ENCODE data around the gene NPBWR2. TPM values are rescaled to one million over a fixed set of nuclear protein-coding genes. Genes with fewer than 3 reads are reported as not detected.
A peak's percentile ranks its signal among the peaks of the same experiment; 100 is the strongest.

The NPBWR2 gene
- total RNA-seq, 1 donor from 2014 or later, result not detected

DNA sequence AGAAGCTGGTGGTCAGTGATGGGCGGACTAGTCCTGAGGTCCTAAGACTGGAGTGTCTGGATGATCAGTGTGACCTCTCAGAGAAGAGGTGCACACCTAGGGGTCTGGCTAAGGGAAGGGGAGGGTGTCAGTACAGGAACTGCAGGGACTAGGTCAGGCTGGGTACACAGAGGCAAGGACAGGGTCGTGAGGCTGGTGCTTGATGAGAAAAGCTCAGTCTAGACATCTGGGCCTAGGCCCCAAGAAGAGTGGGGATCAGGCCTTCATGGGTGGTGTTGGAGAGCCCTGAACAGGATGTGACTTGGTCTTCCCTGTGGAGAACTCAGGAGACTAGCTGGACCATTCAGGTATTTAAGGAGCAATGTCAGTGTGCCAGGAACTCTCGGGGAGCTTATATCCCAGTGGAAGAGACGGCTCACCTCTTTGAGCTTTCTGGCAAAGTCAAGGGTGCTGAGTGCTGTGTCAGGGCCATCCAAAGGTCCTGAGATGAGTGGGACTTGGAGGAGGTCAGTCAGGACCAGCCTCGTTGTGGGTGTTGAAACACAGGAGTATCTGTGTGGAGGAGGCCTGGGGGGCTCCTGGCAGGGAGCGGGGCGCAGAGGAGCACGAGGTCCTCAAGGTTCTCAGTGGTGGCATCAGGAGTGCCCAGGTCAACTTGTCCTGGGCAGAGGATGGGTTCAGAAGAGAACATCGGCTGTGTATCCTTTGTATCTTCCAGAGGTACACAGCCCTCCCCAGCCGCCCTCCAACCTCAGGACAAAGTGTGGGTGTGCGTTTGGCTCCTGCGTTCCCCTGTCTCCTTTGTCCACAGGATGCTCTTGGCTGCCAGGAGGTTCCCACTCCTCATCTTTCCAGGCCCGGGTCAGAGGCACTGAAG is 43.6 kb upstream of the NPBWR2 start:
- intact Hi-C loops (cut with DNase I), result no loop called here
- Histone ChIP-seq H3K4me3 (no peak overlapping the region), H3K36me3 (no peaks in the 10 kb centered on the region), H3K27ac (no peak overlapping the region), H3K4me1 (no peaks in the 10 kb centered on the region), H3K27me3 (peaks cover 11% of the 10 kb centered on the region), H3K9me3 (no peaks in the 10 kb centered on the region)
- TF ChIP-seq, protein P1, sequence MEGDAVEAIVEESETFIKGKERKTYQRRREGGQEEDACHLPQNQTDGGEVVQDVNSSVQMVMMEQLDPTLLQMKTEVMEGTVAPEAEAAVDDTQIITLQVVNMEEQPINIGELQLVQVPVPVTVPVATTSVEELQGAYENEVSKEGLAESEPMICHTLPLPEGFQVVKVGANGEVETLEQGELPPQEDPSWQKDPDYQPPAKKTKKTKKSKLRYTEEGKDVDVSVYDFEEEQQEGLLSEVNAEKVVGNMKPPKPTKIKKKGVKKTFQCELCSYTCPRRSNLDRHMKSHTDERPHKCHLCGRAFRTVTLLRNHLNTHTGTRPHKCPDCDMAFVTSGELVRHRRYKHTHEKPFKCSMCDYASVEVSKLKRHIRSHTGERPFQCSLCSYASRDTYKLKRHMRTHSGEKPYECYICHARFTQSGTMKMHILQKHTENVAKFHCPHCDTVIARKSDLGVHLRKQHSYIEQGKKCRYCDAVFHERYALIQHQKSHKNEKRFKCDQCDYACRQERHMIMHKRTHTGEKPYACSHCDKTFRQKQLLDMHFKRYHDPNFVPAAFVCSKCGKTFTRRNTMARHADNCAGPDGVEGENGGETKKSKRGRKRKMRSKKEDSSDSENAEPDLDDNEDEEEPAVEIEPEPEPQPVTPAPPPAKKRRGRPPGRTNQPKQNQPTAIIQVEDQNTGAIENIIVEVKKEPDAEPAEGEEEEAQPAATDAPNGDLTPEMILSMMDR (IDR thresholded peaks at IDR 0.05), result no peak
- DNase-seq (peak; percentile 56), ATAC-seq (no peak)

DNA sequence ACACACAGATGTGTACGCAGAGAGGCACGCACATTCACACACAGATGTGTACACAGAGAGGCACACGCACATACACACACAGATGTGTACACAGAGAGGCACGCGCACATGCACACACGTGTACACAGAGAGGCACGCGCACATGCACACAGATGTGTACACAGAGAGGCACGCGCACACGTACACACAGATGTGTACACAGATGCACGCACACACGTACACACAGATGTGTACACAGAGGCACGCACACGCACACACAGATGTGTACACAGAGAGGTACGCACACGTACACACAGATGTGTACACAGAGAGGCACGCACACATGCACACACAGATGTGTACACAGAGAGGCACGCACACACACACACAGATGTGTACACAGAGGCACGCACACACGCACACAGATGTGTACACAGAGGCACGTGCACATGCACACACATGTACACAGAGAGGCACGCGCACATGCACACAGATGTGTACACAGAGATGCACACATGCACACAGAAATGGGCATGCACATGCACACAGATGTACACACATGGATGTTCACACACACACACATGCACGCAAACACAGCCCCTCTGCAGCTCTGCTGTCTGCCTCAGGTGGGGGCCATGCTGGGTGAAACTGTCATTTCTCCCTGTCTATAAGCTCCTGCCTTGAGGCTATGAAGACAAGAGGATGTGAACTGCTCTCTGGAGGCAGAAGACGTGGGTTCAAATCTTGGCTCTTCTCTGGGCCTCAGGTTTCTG is 42.6 kb upstream of the NPBWR2 start:
- no peak overlapping the region for H3K27ac ChIP-seq
- ATAC-seq (no peak), DNase-seq (peak; percentile 17)
- peaks cover 11% of the 10 kb centered on the region for H3K27me3 ChIP-seq
- intact Hi-C loops (cut with DNase I), result no loop called here
- TF ChIP-seq, protein P1 (IDR thresholded peaks at IDR 0.05), result no peak
- peaks cover 6% of the 10 kb centered on the region for H3K9me3 ChIP-seq
- H3K4me1 ChIP-seq, result no peaks in the 10 kb centered on the region
- H3K4me3 ChIP-seq, result no peak overlapping the region
- no peaks in the 10 kb centered on the region for H3K36me3 ChIP-seq

DNA sequence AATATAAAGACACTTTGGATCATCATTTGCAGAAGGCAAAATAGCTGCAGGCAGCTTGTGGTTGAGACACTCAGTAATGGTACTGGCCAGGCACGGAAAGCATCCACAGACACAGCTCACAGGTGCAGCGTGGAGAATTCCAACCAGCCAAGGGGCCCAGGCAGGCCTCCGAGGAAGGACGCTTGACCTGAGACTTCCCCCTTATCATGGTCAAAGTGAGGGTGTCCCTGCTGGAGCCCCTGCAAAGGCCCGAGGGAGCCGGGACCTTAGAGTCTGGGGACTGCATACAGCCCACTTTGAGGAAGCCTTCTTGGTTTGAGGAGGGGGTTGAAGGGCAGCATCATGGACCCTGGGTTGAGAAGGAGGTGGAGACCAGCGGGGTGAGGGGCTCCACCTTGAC is 41.8 kb upstream of the NPBWR2 start:
- DNase-seq (peak; percentile 28), ATAC-seq (no peak)

DNA sequence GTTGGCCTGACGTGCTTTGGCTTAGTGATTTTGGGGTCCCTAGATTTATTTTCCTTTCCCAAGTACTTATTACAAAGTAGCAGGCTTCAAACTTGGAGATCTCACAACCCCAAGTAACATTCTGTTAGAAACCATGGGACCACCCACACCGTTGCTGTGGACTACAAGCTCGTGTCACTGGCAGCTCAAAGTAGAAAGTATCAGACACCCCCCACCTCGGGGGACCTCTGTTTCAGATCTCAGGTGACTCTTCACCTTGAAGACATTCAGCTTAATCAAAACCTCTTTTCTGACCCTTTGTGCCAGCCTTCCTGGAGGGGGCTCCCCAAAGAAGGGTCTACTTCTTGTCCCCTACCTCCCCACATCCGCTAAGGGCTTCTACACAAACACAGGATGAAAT is 41.2 kb upstream of the NPBWR2 start:
- no peaks in the 10 kb centered on the region for H3K4me1 ChIP-seq
- no peaks in the 10 kb centered on the region for H3K36me3 ChIP-seq
- TF ChIP-seq, protein P1 (IDR thresholded peaks at IDR 0.05), result no peak
- no peak for DNase-seq
- H3K27me3 ChIP-seq, result peaks cover 11% of the 10 kb centered on the region
- no peak overlapping the region for H3K27ac ChIP-seq
- no peak for ATAC-seq
- peaks cover 6% of the 10 kb centered on the region for H3K9me3 ChIP-seq
- no peak overlapping the region for H3K4me3 ChIP-seq
- intact Hi-C loops (cut with DNase I), result no loop called here

More for the DNA sequence above, 41.8 kb upstream of the NPBWR2 start:
- H3K4me3 ChIP-seq, result no peak overlapping the region
- H3K36me3 ChIP-seq, result no peaks in the 10 kb centered on the region
- intact Hi-C loops (cut with DNase I), result no loop called here
- no peak overlapping the region for H3K27ac ChIP-seq
- TF ChIP-seq, protein P1 (IDR thresholded peaks at IDR 0.05), result no peak
- no peaks in the 10 kb centered on the region for H3K4me1 ChIP-seq
- peaks cover 11% of the 10 kb centered on the region for H3K27me3 ChIP-seq
- peaks cover 6% of the 10 kb centered on the region for H3K9me3 ChIP-seq

DNA sequence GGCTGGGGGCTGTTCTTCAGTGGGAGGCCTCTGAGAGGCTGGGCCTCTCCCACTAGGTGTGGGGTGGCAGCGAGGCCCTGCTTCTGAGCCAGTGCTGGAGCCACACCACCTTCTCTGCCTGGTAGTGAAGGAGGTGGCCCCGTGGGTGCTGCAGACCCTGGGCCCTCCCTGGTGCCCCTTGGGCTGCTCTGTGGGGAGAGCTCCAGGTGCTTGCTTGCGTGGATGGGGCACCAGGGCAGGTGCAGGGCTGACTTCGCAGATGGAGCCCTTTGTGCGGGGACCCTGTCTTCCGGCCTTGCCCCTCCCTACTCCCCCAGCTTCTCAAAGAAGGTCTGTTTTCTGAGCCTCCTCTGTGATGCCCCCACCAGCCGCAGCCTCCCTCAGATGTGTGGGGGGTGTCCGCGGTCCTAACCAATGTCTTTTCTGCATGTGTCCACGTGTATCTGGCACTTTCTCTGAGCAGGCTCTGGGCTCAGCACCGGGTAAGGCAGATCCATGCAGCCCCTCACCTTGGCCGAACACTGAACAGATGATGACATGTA is 39.6 kb upstream of the NPBWR2 start:
- peak; percentile 25 for DNase-seq
- intact Hi-C loops (cut with DNase I), result no loop called here
- no peaks in the 10 kb centered on the region for H3K4me1 ChIP-seq
- no peaks in the 10 kb centered on the region for H3K36me3 ChIP-seq
- peaks cover 11% of the 10 kb centered on the region for H3K27me3 ChIP-seq
- no peak overlapping the region for H3K4me3 ChIP-seq
- ATAC-seq, result no peak
- TF ChIP-seq, protein P1 (IDR thresholded peaks at IDR 0.05), result no peak
- no peak overlapping the region for H3K27ac ChIP-seq
- peaks cover 6% of the 10 kb centered on the region for H3K9me3 ChIP-seq

Measured in upper lobe of right lung (tissue), 1 donor.